ENCODE results near the gene GPR78. TPM values are rescaled to one million over a fixed set of nuclear protein-coding genes. Genes with fewer than 3 reads are reported as not detected.
A peak's percentile ranks its signal among the peaks of the same experiment; 100 is the strongest.

The GPR78 gene
- total RNA-seq, 1 experiment from 2014 or later = not detected

DNA sequence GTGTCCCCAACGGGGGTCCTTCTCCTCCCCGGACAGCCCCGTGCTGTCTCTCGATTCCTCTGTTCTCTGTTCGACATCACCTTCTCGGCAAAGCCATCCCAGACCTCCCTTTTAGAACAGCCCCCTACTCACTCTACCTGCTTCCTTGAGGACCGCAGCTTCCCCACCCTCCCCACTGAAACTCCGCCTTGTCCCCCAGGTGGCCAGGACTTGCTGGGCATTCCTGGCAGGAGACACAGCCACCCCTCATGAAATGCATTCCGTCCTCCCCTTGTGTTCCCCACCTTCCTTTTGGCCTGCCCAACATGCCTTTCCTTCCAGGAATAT, 34.8 kb upstream of the GPR78 start:
- no peaks in the 10 kb centered on the region for H3K27me3 ChIP-seq (ENCODE audit: control insufficient read depth, insufficient read depth, low read length)
- no peaks in the 10 kb centered on the region for H3K4me1 ChIP-seq (ENCODE audit: control insufficient read depth, insufficient read depth, low read length)
- no TSS peak for BruUV-seq (replicated peaks)
- ChIA-PET CTCF (no interaction called here), POLR2A (no interaction called here)
- in situ Hi-C loops (cut with HindIII; ENCODE audit: low pct_unique_long_range_greater_than_20kb, low sequenced_read_pairs) (no loop called here), intact Hi-C loops (cut with micrococcal nuclease; ENCODE audit: unreplicated experiment) (loop anchor here (5.0 kb wide), 1 partner anchor 73 kb away; no protein-coding TSS in a partner anchor)
- no peak for ATAC-seq
- TF ChIP-seq TCF7L2 (IDR thresholded peaks at IDR 0.05; ENCODE audit: low read depth, low read length) (no peak), SIN3A (IDR thresholded peaks at IDR 0.05; ENCODE audit: borderline replicate concordance, insufficient read depth, low read depth, low read length) (no peak), POLR2AphosphoS5 (IDR thresholded peaks at IDR 0.05; ENCODE audit: low read depth, low read length) (no peak)
- no peak overlapping the region for H3K27ac ChIP-seq (ENCODE audit: low read length)
- no peak for DNase-seq (ENCODE audit: low read depth, low spot score)
- no peak overlapping the region for H3K4me3 ChIP-seq (ENCODE audit: low read depth in 2 of 2, low read length in 2 of 2)
- H3K36me3 ChIP-seq (ENCODE audit: control insufficient read depth, insufficient read depth, low read length) = no peaks in the 10 kb centered on the region
- H3K9me3 ChIP-seq (ENCODE audit: control insufficient read depth, insufficient read depth, low read depth, low read length) = no peaks in the 10 kb centered on the region

DNA sequence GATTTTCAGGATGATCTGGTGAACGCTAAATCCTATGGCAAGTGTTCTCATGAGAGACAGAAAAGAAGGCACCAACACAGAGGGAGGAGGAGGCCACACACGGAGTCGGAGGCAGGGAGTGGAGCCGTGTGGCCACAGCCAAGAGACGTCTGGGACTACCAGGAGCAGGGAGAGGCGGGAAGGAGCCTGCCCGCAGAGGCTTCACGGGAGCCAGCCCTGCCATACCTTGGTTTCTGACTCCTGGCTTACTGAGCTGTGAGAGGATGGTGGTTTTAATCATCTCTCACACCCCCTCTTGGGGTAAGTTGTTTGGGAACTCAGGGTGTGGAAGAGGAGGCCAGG, 33.5 kb upstream of the GPR78 start:
- intact Hi-C loops (cut with micrococcal nuclease; ENCODE audit: unreplicated experiment) (loop anchor here (5.0 kb wide), 1 partner anchor 74 kb away; no protein-coding TSS in a partner anchor), in situ Hi-C loops (cut with HindIII; ENCODE audit: low pct_unique_long_range_greater_than_20kb, low sequenced_read_pairs) (no loop called here)
- BruUV-seq (replicated peaks) = no TSS peak
- Histone ChIP-seq H3K4me1 (ENCODE audit: control insufficient read depth, insufficient read depth, low read length) (no peaks in the 10 kb centered on the region), H3K36me3 (ENCODE audit: control insufficient read depth, insufficient read depth, low read length) (no peaks in the 10 kb centered on the region), H3K27ac (ENCODE audit: low read length) (no peak overlapping the region), H3K4me3 (ENCODE audit: low read depth in 2 of 2, low read length in 2 of 2) (no peak overlapping the region), H3K27me3 (ENCODE audit: control insufficient read depth, insufficient read depth, low read length) (no peaks in the 10 kb centered on the region), H3K9me3 (ENCODE audit: control insufficient read depth, insufficient read depth, low read depth, low read length) (no peaks in the 10 kb centered on the region)
- TF ChIP-seq TCF7L2 (IDR thresholded peaks at IDR 0.05; ENCODE audit: low read depth, low read length) (no peak), POLR2AphosphoS5 (IDR thresholded peaks at IDR 0.05; ENCODE audit: low read depth, low read length) (no peak), SIN3A (IDR thresholded peaks at IDR 0.05; ENCODE audit: borderline replicate concordance, insufficient read depth, low read depth, low read length) (no peak)
- TF ChIP-seq, protein P1, sequence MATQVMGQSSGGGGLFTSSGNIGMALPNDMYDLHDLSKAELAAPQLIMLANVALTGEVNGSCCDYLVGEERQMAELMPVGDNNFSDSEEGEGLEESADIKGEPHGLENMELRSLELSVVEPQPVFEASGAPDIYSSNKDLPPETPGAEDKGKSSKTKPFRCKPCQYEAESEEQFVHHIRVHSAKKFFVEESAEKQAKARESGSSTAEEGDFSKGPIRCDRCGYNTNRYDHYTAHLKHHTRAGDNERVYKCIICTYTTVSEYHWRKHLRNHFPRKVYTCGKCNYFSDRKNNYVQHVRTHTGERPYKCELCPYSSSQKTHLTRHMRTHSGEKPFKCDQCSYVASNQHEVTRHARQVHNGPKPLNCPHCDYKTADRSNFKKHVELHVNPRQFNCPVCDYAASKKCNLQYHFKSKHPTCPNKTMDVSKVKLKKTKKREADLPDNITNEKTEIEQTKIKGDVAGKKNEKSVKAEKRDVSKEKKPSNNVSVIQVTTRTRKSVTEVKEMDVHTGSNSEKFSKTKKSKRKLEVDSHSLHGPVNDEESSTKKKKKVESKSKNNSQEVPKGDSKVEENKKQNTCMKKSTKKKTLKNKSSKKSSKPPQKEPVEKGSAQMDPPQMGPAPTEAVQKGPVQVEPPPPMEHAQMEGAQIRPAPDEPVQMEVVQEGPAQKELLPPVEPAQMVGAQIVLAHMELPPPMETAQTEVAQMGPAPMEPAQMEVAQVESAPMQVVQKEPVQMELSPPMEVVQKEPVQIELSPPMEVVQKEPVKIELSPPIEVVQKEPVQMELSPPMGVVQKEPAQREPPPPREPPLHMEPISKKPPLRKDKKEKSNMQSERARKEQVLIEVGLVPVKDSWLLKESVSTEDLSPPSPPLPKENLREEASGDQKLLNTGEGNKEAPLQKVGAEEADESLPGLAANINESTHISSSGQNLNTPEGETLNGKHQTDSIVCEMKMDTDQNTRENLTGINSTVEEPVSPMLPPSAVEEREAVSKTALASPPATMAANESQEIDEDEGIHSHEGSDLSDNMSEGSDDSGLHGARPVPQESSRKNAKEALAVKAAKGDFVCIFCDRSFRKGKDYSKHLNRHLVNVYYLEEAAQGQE (IDR thresholded peaks at IDR 0.05; ENCODE audit: insufficient read depth in 1 of 2, low read depth in 2 of 2, low read length in 1 of 2) = no peak
- TF ChIP-seq, protein P2, sequence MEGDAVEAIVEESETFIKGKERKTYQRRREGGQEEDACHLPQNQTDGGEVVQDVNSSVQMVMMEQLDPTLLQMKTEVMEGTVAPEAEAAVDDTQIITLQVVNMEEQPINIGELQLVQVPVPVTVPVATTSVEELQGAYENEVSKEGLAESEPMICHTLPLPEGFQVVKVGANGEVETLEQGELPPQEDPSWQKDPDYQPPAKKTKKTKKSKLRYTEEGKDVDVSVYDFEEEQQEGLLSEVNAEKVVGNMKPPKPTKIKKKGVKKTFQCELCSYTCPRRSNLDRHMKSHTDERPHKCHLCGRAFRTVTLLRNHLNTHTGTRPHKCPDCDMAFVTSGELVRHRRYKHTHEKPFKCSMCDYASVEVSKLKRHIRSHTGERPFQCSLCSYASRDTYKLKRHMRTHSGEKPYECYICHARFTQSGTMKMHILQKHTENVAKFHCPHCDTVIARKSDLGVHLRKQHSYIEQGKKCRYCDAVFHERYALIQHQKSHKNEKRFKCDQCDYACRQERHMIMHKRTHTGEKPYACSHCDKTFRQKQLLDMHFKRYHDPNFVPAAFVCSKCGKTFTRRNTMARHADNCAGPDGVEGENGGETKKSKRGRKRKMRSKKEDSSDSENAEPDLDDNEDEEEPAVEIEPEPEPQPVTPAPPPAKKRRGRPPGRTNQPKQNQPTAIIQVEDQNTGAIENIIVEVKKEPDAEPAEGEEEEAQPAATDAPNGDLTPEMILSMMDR (IDR thresholded peaks at IDR 0.05) = no peak
- CTCF ChIA-PET = no interaction called here
- DNase-seq (ENCODE audit: low read depth, low spot score) (no peak), ATAC-seq (no peak)
- POLR2A ChIA-PET = no interaction called here

GRCh38 chr4:8547108-8547911, 32.9 kb upstream of the GPR78 start:
- no TSS peak for BruUV-seq (replicated peaks)
- no peaks in the 10 kb centered on the region for H3K9me3 ChIP-seq (ENCODE audit: control insufficient read depth, insufficient read depth, low read depth, low read length)
- CTCF ChIA-PET = no interaction called here
- in situ Hi-C loops (cut with HindIII; ENCODE audit: low pct_unique_long_range_greater_than_20kb, low sequenced_read_pairs) = no loop called here
- no peaks in the 10 kb centered on the region for H3K4me1 ChIP-seq (ENCODE audit: control insufficient read depth, insufficient read depth, low read length)
- TF ChIP-seq, protein P1 (IDR thresholded peaks at IDR 0.05; ENCODE audit: insufficient read depth in 1 of 2, low read depth in 2 of 2, low read length in 1 of 2) = no peak
- TF ChIP-seq TCF7L2 (IDR thresholded peaks at IDR 0.05; ENCODE audit: low read depth, low read length) (no peak), SIN3A (IDR thresholded peaks at IDR 0.05; ENCODE audit: borderline replicate concordance, insufficient read depth, low read depth, low read length) (no peak), POLR2AphosphoS5 (IDR thresholded peaks at IDR 0.05; ENCODE audit: low read depth, low read length) (no peak)
- TF ChIP-seq, protein P2 (IDR thresholded peaks at IDR 0.05) = no peak; the same call in 1 of the 2 replicates
- no peak overlapping the region for H3K4me3 ChIP-seq (ENCODE audit: low read depth in 2 of 2, low read length in 2 of 2)
- intact Hi-C loops (cut with micrococcal nuclease; ENCODE audit: unreplicated experiment) = loop anchor here (5.0 kb wide), 1 partner anchor 75 kb away; no protein-coding TSS in a partner anchor
- POLR2A ChIA-PET = no interaction called here
- no peaks in the 10 kb centered on the region for H3K36me3 ChIP-seq (ENCODE audit: control insufficient read depth, insufficient read depth, low read length)
- ATAC-seq (peak; percentile 58; the same call in 1 of the 2 replicates), DNase-seq (ENCODE audit: low read depth, low spot score) (no peak)
- H3K27ac ChIP-seq (ENCODE audit: low read length) = no peak overlapping the region
- H3K27me3 ChIP-seq (ENCODE audit: control insufficient read depth, insufficient read depth, low read length) = no peaks in the 10 kb centered on the region
